ENCODE results near the gene HIGD1C.

- TF ChIP-seq CTCF (IDR thresholded peaks at IDR 0.05) = no peak
- no peak for TF ChIP-seq POLR2A (IDR thresholded peaks at IDR 0.05)
These were observed 9.4 kb downstream of the HIGD1C start for GRCh38 chr12:50961708-50962107.

Data from adrenal gland (tissue), 5 donors.